ENCODE measurements around the gene ACYP1.
A peak's percentile ranks its signal among the peaks of the same experiment; 100 is the strongest.
"Not testable (repeated sequence)": the region's sequence is repeated elsewhere in the genome, so short reads cannot be mapped to it uniquely, and the experiment has no call there.

ACYP1 gene

GRCh38 chr14:75068294-75069120 is 4.7 kb upstream of the ACYP1 start:
- DNase-seq: no peak

DNA sequence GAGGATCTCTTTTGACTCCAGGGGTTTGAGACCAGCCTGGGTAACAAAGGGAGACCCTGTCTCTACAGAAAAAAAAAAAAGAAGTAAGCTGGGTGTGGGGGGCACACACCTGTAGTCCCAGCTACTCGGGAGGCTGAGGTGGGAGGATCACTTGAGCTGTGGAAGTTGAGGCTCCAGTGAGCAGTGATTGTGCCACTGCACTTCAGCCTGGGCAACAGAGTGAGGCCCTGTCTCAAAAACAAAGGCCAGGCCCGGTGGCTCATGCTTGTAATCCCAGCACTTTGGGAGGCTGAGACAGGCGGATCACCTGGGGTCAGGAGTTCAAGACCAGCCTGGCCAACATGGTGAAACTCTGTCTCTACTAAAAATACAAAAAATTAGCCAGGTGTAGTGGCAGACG is 3.9 kb upstream of the ACYP1 start:
- DNase-seq: not testable (repeated sequence)

- DNase-seq: no peak
These were observed 3.4 kb upstream of the ACYP1 start for GRCh38 chr14:75067212-75067611.

DNA sequence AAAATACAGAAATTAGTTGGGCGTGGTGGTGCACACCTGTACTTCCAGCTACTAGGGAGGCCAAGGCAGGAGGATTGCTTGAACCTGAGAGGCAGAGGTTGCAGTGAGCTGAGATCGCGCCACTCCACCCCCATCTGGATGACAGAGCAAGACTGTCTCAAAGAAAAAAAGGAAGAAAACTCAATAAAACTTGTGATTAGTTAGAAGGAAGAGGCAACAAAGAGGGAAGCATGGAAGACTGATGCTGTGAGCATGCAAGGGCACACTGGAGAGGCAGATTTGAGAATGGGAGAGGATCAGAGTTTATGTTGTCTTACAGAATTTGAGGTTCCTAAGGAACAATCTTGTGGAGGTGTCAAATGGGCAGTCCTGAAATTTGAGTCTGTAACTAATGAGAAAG is 2.9 kb upstream of the ACYP1 start:
- no peak for DNase-seq

- no peak for DNase-seq
These were observed 362 bp upstream of the ACYP1 start for GRCh38 chr14:75064205-75064567.

- no peak for DNase-seq
These were observed 811 bp downstream of the ACYP1 start for GRCh38 chr14:75063013-75063412.

DNA sequence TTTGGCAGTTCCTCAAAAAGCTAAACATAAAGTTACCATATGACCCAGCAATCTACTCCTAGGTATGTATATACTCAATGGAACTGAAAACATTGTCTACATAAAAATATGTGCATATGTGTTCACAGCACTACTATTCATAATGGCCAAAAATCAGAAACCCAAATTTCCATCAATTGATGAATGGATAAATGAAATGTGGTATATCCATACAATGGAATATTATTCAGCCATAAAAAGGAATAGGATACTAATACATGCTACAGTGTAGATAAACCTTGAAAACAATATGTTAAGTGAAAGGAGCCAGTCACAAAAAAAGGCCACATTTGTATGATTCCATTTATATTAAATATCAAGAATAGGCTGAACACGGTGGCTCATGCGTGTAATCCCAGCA is 3.4 kb downstream of the ACYP1 start:
- DNase-seq: no peak

DNA sequence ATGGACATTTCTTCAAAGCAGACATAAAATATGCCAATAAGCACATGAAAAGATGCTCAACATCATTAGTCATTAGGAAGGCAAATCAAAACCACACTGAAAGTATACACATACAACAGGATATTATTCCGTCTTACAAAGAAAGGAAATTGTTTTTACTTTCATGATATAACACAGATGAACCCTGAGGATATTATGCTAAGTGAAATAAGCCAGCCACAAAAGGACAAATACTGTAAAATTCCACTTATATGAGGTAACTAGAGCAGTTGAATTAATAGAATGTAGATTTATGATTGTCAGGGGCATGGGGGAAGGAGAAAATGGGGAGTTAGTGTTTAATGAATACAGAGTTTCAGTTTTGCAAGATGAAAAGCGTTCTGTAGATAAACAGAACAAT is 4.2 kb downstream of the ACYP1 start:
- no peak for DNase-seq

- no peak for DNase-seq
These were observed 9.4 kb downstream of the ACYP1 start for GRCh38 chr14:75054421-75054820.

- no peak for DNase-seq
These were observed 10.2 kb downstream of the ACYP1 start for GRCh38 chr14:75053396-75054291.

- DNase-seq: no peak
These were observed 12.3 kb downstream of the ACYP1 start for GRCh38 chr14:75051556-75051899.

DNA sequence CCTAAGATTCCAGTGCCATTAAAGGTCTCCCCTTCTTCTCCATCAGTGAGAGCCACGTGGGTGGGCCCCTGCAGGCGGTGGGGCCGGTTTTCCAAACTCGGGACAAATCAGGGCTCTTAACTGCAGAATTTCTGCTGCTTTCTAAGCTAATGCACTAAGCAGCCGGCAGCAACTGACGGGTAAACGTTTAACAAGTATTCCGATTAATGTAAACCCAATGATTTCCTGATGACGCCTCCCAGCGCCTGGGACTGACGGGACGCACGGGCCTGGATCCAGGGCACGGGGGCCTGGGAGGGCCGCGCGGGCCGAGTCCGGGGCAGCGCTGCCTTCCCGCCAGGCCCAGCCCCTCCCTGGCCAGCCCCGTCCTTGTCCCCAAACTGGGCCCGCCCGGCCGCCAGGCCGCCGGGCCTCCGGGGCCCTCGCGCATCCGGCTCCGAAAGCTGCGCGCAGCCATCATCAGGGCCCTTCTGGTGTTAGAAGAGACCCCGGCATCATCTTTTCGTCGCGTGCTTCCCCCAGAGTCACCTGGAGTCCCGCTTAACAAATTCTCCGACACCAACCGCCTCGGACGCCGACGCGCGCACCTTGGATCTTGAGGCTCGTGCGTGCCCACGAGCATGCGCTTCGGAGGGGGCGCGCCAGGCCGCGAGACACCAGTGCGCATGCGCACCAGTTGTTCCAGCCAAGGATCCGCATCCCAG is 12.8 kb downstream of the ACYP1 start, which contains the start of gene MLH3:
MLH3 (minus strand) TSS at position 616 of the 704 bp plus-strand sequence. CDS start 1,812 bp downstream, outside the sequence.
- peak; percentile 42 to 68 (median 61) for DNase-seq

DNA sequence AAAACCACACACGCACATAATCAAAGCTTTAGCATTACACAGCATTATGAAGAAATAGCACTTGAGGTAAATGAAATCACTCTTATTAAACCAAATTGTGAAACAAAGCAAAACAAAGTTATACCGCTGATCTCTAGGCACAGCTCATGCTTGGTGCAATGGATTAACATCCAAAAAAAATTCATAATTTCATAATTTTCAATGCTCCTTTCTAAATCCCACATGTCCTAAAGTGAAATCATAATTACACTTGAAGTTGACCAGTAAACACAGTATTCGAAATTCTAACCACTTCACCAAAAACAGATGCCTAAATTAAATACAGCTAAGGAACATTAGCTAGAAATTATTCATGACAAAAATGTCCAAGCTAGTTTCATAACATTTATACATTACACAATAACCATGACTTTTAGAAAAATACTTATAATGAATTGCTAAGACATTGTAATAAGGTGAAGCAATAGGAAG is 14.1 kb downstream of the ACYP1 start:
- no peak for DNase-seq

DNA sequence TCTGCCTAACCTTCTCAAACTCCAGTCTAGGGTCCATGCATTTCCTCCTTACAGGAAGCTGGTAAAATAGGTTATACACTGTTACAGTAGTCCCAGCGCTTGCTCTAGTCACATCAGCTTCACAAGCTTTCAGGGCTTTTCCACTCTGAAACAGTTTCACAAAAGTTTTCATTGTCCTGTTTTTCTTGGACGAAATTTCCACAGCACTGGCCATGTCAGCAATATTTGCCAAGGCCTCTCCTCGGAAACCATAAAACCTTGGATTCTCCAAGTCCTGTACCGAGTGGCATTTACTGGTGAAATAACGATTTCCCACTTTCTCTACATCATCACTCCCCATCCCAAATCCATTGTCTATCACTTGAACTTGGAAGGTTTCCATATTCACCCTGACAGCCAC is 14.7 kb downstream of the ACYP1 start:
- no peak for DNase-seq

GRCh38 chr14:75048101-75048500 is 15.7 kb downstream of the ACYP1 start:
- no peak for DNase-seq

DNA sequence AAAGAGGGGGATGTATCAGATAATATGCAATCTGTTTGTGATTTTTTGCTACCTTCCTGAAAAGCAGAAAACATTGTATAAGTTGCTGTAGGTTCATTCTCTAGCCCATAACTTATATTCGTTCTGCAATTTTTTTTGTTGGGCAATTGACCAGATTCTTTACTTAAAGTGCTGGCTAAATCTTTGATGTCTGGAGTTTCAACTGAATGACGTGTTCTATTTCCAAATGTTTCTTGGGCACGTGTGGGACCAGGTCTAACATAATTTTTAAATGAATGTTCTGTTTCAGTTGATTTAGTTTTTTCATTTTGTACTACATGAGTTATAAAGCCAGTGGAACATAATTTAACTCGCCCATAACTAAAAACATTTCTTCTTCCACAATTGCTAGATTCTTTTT is 16.3 kb downstream of the ACYP1 start:
- DNase-seq: no peak

DNA sequence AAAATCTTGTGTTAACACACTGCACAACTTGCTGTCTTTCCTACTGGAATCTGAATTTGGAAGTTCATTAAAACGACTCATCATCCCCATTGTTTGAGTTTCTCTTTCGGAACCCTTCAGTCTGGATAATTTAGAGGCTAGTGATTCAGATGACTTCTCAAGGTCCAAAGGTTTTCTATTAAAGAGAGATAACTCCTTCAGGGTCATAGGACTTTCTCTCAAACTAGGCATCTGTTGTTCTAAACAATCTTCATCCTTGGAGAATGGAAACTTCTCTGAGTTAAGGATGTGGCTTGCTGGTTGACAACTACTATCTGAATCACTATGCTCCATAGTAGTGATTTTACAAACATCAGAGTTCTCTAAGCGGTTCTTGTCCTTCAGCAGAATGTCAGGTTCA is 16.9 kb downstream of the ACYP1 start:
- DNase-seq: no peak

GRCh38 chr14:75046275-75046674 is 17.5 kb downstream of the ACYP1 start:
- DNase-seq: no peak

- no peak for DNase-seq
These were observed 19.1 kb downstream of the ACYP1 start for GRCh38 chr14:75044752-75045151.

GRCh38 chr14:75044322-75044721 is 19.5 kb downstream of the ACYP1 start:
- no peak for DNase-seq

- DNase-seq: no peak
These were observed 21.8 kb downstream of the ACYP1 start for GRCh38 chr14:75042035-75042434.

DNA sequence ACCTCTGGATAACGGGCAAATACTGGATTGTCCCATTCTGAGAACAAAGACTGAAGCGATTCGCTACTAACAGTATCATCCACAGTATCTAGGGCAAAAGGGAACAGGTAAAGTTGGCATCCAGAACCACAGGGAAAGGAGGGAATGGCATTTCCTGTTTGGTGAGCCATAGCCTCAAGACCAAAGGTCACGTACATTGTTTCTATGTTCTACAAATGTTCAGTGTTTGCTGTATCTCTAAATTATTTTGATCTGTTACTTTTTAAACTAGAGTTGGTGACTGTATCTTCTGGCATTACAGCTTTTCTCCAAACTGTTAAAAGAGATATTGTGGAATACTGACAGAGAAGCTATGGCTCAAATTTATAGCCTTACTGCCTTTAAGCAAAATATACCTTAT is 22.2 kb downstream of the ACYP1 start:
- no peak for DNase-seq

DNA sequence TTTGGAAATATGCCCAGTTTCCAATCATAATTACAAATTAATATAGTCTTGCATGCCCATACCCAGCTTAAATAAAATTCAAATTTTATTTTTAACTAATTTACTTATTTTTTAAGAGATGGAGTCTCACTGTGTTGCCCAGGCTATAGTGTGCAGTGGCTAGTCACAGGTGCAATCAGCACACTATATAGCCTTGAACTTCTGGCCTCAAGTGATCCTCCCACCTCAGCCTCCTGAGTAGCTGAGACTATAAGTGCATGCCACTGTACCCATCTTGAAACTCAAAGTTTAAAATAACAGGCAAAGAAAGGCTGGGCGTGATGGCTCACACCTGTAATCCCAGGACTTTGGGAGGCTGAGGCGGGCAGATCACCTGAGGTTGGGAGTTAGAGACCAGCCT is 22.9 kb downstream of the ACYP1 start:
- DNase-seq: no peak
